ENCODE results near the gene RAB3B. TPM values are rescaled to one million over a fixed set of nuclear protein-coding genes. Genes with fewer than 3 reads are reported as not detected.

The RAB3B gene
- total and polyA plus RNA-seq, 4 donors, result 0.02 to 0.57 (median 0.11) TPM

Small RNA genes lying within 50 kb of the gene (small RNA-seq; reads per million reads assigned to genes)
- gene RN7SL290P (ENCODE audit: low replicate concordance) (not detected), gene RNA5SP48 (ENCODE audit: low replicate concordance) (not detected)

Other genes with a start within 250 kb of the RAB3B start
- gene NRDC, start 112.0 kb downstream of the RAB3B start, total RNA-seq, result 100 to 1,000 TPM; 109 to 128 TPM
- 100 to 1,000 TPM in 1 of 2 donors, 10 to 100 TPM in 1; 96.2 to 102 TPM for gene NRDC, start 112.0 kb downstream of the RAB3B start, polyA plus RNA-seq
- gene KTI12, start 43.1 kb upstream of the RAB3B start, total RNA-seq, result 1 to 10 TPM; 4.8 to 8.5 TPM
- 10 to 100 TPM in 1 of 2 donors, 1 to 10 TPM in 1; 6.5 to 11.3 TPM for gene KTI12, start 43.1 kb upstream of the RAB3B start, polyA plus RNA-seq
- 10 to 100 TPM; 15.8 to 51.9 TPM for gene TXNDC12, start 64.5 kb upstream of the RAB3B start, total RNA-seq
- 10 to 100 TPM; 16.0 to 43.7 TPM for gene TXNDC12, start 64.5 kb upstream of the RAB3B start, polyA plus RNA-seq
- gene BTF3L4, start 65.6 kb upstream of the RAB3B start, total RNA-seq, result 10 to 100 TPM; 40.1 to 40.7 TPM
- 10 to 100 TPM; 41.5 to 47.7 TPM for gene BTF3L4, start 65.6 kb upstream of the RAB3B start, polyA plus RNA-seq
- 10 to 100 TPM; 13.8 to 51.5 TPM for gene ZFYVE9, start 151.4 kb upstream of the RAB3B start, total RNA-seq
- gene ZFYVE9, start 151.4 kb upstream of the RAB3B start, polyA plus RNA-seq, result 1 to 10 TPM; 3.3 to 6.0 TPM

Measured in lung (tissue), 5 donors.